ENCODE data around the gene PIEZO1.

PIEZO1 gene

GRCh38 chr16:88766975-88767374 lies 18.0 kb downstream of the PIEZO1 start:
- DNase-seq (ENCODE audit: low read depth in 2 of 2), result no peak

- DNase-seq (ENCODE audit: low read depth in 2 of 2), result no peak
Measured at GRCh38 chr16:88764913-88765349, 20.1 kb downstream of the PIEZO1 start.

- DNase-seq (ENCODE audit: low read depth in 2 of 2), result no peak
Measured at GRCh38 chr16:88764080-88764479, 20.9 kb downstream of the PIEZO1 start.

GRCh38 chr16:88763502-88764053 lies 21.4 kb downstream of the PIEZO1 start:
- DNase-seq (ENCODE audit: low read depth in 2 of 2), result no peak

GRCh38 chr16:88762941-88763340 lies 22.1 kb downstream of the PIEZO1 start:
- no peak for DNase-seq (ENCODE audit: low read depth in 2 of 2)

- no peak for DNase-seq (ENCODE audit: low read depth in 2 of 2)
Measured at GRCh38 chr16:88762258-88762870, 22.7 kb downstream of the PIEZO1 start.

- DNase-seq (ENCODE audit: low read depth in 2 of 2), result no peak
Measured at GRCh38 chr16:88761830-88762229, 23.2 kb downstream of the PIEZO1 start.

- DNase-seq (ENCODE audit: low read depth in 2 of 2), result no peak
Measured at GRCh38 chr16:88761143-88761534, 23.9 kb downstream of the PIEZO1 start.

GRCh38 chr16:88760424-88761142 lies 24.4 kb downstream of the PIEZO1 start:
- DNase-seq (ENCODE audit: low read depth in 2 of 2), result no peak

GRCh38 chr16:88759976-88760350 lies 25.1 kb downstream of the PIEZO1 start:
- DNase-seq (ENCODE audit: low read depth in 2 of 2), result no peak

GRCh38 chr16:88759245-88759975 lies 25.6 kb downstream of the PIEZO1 start:
- no peak for DNase-seq (ENCODE audit: low read depth in 2 of 2)

- DNase-seq (ENCODE audit: low read depth in 2 of 2), result no peak
Measured at GRCh38 chr16:88758944-88759244, 26.1 kb downstream of the PIEZO1 start.

- no peak for DNase-seq (ENCODE audit: low read depth in 2 of 2)
Measured at GRCh38 chr16:88758227-88758943, 26.6 kb downstream of the PIEZO1 start.

GRCh38 chr16:88755745-88756443 lies 29.1 kb downstream of the PIEZO1 start:
- no peak for DNase-seq (ENCODE audit: low read depth in 2 of 2)

GRCh38 chr16:88754912-88755744 lies 29.9 kb downstream of the PIEZO1 start:
- no peak for DNase-seq (ENCODE audit: low read depth in 2 of 2)

- DNase-seq (ENCODE audit: low read depth in 2 of 2), result no peak
Measured at GRCh38 chr16:88754109-88754911, 30.7 kb downstream of the PIEZO1 start.

GRCh38 chr16:88753602-88754001 lies 31.4 kb downstream of the PIEZO1 start:
- no peak for DNase-seq (ENCODE audit: low read depth in 2 of 2)

GRCh38 chr16:88753191-88753590 lies 31.8 kb downstream of the PIEZO1 start:
- no peak for DNase-seq (ENCODE audit: low read depth in 2 of 2)

GRCh38 chr16:88752386-88753002 lies 32.5 kb downstream of the PIEZO1 start:
- DNase-seq (ENCODE audit: low read depth in 2 of 2), result no peak
